HAP-1 (cell line): ENCODE measurements around the gene SYTL1.
A peak's percentile ranks its signal among the peaks of the same experiment; 100 is the strongest.

Source experiments
- DNase-seq, 2 experiments: peaks; one replicate each; pipeline ENCODE4 v3.0.0-alpha.2; 2016 to 2020; ENCODE audit warnings: low spot score in 2 of 2
- H3K27me3 ChIP-seq: fragments of 250-450 bp; sonication (Bioruptor Pico); 2 replicates; pipeline ENCODE4 v1.5.1; 2020; ENCODE audit warnings: low read depth, mild to moderate bottlenecking, moderate library complexity
- H3K36me3 ChIP-seq: fragments of 250-450 bp; sonication (Bioruptor Pico); replicated peaks from 2 replicates; pipeline ENCODE4 v1.5.1; 2020; ENCODE audit warnings: mild to moderate bottlenecking
- H3K4me1 ChIP-seq: fragments of 250-450 bp; sonication (Bioruptor Pico); 2 replicates; pipeline ENCODE4 v1.5.1; 2020; ENCODE audit warnings: mild to moderate bottlenecking
- H3K4me3 ChIP-seq: fragments of 250-450 bp; sonication (Bioruptor Pico); 2 replicates; pipeline ENCODE4 v1.5.1; 2020; ENCODE audit warnings: mild to moderate bottlenecking, moderate library complexity
- H3K9me3 ChIP-seq: fragments of 250-450 bp; sonication (Bioruptor Pico); 2 replicates; pipeline ENCODE4 v1.5.1; 2020; ENCODE audit warnings: mild to moderate bottlenecking, moderate library complexity
- in situ Hi-C: fragments of 300-500 bp; cut with MboI; formaldehyde crosslinking; loops from 3 replicates; pipeline ENCODE4 v1.14.3; 2020; ENCODE audit warnings: low sequenced_read_pairs, inconsistent platforms, mixed read lengths

SYTL1 gene

GRCh38 chr1:27330786-27331185 lies 11.0 kb upstream of the SYTL1 start:
- Histone ChIP-seq H3K36me3 (peaks cover 49% of the 10 kb centered on the region), H3K9me3 (no peaks in the 10 kb centered on the region), H3K4me3 (no peak overlapping the region), H3K4me1 (no peaks in the 10 kb centered on the region), H3K27me3 (no peaks in the 10 kb centered on the region)
- in situ Hi-C loops: no loop called here
- no peak for DNase-seq

- Histone ChIP-seq H3K9me3 (no peaks in the 10 kb centered on the region), H3K36me3 (peaks cover 45% of the 10 kb centered on the region), H3K27me3 (no peaks in the 10 kb centered on the region), H3K4me3 (no peak overlapping the region), H3K4me1 (no peaks in the 10 kb centered on the region)
- DNase-seq: no peak
- in situ Hi-C loops: no loop called here
Observed at GRCh38 chr1:27331426-27331825, 10.4 kb upstream of the SYTL1 start.

GRCh38 chr1:27331922-27332321 lies 9.9 kb upstream of the SYTL1 start:
- Histone ChIP-seq H3K9me3 (no peaks in the 10 kb centered on the region), H3K27me3 (no peaks in the 10 kb centered on the region), H3K36me3 (peaks cover 40% of the 10 kb centered on the region), H3K4me1 (no peaks in the 10 kb centered on the region), H3K4me3 (no peak overlapping the region)
- in situ Hi-C loops: no loop called here
- DNase-seq: no peak

GRCh38 chr1:27332536-27333281 lies 9.1 kb upstream of the SYTL1 start:
- no peak overlapping the region for H3K4me3 ChIP-seq
- in situ Hi-C loops: no loop called here
- DNase-seq: peak; percentile 17 to 68
- no peaks in the 10 kb centered on the region for H3K27me3 ChIP-seq
- H3K36me3 ChIP-seq: peaks cover 37% of the 10 kb centered on the region
- no peaks in the 10 kb centered on the region for H3K9me3 ChIP-seq
- no peaks in the 10 kb centered on the region for H3K4me1 ChIP-seq

DNA sequence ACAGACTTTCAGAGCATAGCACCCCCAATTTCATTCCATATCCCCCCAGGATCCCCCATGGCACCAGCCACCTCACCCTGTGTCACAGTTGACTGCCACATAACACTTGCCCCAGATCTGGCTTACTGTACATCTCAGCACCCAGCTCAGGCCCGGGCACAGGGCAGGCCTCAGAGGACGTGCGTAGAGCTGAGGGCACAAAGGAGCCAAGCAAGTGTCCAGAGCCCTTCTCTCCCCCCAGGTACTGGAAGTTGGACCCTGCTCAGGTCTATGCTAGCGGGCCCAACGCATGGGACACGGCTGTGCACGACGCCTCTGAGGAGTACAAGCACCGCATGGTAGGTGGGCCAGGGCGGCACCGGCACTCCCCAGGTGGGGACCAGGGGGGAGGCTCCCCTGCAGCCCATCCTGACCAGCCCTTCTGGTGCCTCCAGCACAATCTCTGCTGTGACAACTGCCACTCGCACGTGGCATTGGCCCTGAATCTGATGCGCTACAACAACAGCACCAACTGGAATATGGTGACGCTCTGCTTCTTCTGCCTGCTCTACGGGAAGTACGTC lies 8.0 kb upstream of the SYTL1 start:
- peaks cover 33% of the 10 kb centered on the region for H3K36me3 ChIP-seq

GRCh38 chr1:27335506-27336422 lies 6.1 kb upstream of the SYTL1 start:
- Histone ChIP-seq H3K9me3 (no peaks in the 10 kb centered on the region), H3K27me3 (no peaks in the 10 kb centered on the region), H3K4me3 (no peak overlapping the region), H3K4me1 (no peaks in the 10 kb centered on the region), H3K36me3 (peaks cover 33% of the 10 kb centered on the region)
- no peak for DNase-seq
- in situ Hi-C loops: no loop called here

More for the DNA sequence above, 8.0 kb upstream of the SYTL1 start:
- in situ Hi-C loops: no loop called here
- no peaks in the 10 kb centered on the region for H3K9me3 ChIP-seq
- DNase-seq: no peak
- H3K27me3 ChIP-seq: no peaks in the 10 kb centered on the region
- no peaks in the 10 kb centered on the region for H3K4me1 ChIP-seq
- H3K4me3 ChIP-seq: no peak overlapping the region

DNA sequence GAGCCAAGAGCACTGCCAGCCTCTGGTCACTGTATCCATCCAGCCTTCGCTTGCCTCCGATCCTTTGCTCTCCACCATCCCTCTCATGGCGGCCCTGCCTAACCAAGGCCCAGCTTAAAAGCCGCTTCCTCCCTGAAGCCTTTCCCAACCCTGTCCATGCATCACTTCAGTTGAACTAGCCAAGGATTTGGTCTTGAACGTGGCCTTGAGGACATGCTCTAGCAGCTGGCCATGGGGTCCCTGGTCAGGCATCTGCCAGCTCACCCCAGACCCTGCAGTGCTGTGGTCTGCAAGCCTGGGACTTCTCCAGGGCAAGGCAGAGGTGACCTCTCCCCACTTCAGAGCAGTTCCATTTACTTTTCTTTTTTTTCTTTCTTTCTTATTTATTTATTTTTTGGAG lies 5.1 kb upstream of the SYTL1 start:
- in situ Hi-C loops: no loop called here

DNA sequence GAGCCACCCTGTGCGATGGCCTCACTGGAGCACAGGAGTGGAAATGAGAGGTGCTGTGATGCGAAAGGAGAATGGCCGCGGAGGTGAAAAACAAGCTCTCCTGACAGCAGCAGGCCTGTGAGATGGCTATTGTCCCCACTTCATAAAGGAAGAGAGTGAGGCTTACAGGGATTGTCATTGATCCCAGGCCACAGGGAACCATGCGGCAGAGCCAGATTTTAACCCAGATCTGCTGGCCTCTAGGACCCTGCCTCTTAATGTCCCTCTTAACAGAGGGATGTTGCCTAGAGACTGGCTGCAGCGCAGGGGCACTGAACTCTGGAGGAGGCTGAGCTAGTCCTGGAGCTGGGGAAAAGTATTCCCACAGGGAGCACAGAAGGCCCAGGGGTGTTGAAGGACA lies 3.1 kb upstream of the SYTL1 start:
- no peaks in the 10 kb centered on the region for H3K9me3 ChIP-seq
- H3K4me1 ChIP-seq: no peaks in the 10 kb centered on the region
- no peak for DNase-seq
- no peaks in the 10 kb centered on the region for H3K27me3 ChIP-seq
- in situ Hi-C loops: no loop called here
- peaks cover 16% of the 10 kb centered on the region for H3K36me3 ChIP-seq
- no peak overlapping the region for H3K4me3 ChIP-seq

More for the DNA sequence above, 5.1 kb upstream of the SYTL1 start:
- Histone ChIP-seq H3K4me1 (no peaks in the 10 kb centered on the region), H3K27me3 (no peaks in the 10 kb centered on the region), H3K9me3 (no peaks in the 10 kb centered on the region), H3K36me3 (peaks cover 33% of the 10 kb centered on the region), H3K4me3 (no peak overlapping the region)
- no peak for DNase-seq

GRCh38 chr1:27339213-27339612 lies 2.6 kb upstream of the SYTL1 start:
- Histone ChIP-seq H3K9me3 (no peaks in the 10 kb centered on the region), H3K4me3 (no peak overlapping the region), H3K27me3 (no peaks in the 10 kb centered on the region), H3K36me3 (peaks cover 12% of the 10 kb centered on the region), H3K4me1 (no peaks in the 10 kb centered on the region)
- DNase-seq: no peak
- in situ Hi-C loops: no loop called here

DNA sequence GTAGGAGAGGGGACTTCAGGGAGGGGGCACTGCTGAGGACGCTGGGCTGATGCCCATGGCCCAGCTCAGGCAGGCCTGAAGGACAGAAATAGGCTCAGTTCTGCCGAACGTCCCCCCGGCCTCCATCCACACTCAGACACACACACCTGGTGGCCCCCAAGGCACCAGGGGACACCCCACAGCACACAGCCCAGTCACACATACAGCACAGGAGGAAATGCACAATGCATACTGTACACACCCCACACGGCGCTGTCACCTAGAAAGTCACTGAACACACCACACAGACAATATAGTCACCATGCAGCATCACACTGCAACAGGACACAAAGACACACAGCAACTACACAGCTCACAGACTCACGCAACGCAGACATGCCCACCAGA lies 562 bp downstream of the SYTL1 start:
- no peak for DNase-seq
- H3K4me1 ChIP-seq: no peaks in the 10 kb centered on the region
- in situ Hi-C loops: no loop called here
- H3K9me3 ChIP-seq: no peaks in the 10 kb centered on the region
- no peaks in the 10 kb centered on the region for H3K27me3 ChIP-seq
- no peaks in the 10 kb centered on the region for H3K36me3 ChIP-seq
- no peak overlapping the region for H3K4me3 ChIP-seq

DNA sequence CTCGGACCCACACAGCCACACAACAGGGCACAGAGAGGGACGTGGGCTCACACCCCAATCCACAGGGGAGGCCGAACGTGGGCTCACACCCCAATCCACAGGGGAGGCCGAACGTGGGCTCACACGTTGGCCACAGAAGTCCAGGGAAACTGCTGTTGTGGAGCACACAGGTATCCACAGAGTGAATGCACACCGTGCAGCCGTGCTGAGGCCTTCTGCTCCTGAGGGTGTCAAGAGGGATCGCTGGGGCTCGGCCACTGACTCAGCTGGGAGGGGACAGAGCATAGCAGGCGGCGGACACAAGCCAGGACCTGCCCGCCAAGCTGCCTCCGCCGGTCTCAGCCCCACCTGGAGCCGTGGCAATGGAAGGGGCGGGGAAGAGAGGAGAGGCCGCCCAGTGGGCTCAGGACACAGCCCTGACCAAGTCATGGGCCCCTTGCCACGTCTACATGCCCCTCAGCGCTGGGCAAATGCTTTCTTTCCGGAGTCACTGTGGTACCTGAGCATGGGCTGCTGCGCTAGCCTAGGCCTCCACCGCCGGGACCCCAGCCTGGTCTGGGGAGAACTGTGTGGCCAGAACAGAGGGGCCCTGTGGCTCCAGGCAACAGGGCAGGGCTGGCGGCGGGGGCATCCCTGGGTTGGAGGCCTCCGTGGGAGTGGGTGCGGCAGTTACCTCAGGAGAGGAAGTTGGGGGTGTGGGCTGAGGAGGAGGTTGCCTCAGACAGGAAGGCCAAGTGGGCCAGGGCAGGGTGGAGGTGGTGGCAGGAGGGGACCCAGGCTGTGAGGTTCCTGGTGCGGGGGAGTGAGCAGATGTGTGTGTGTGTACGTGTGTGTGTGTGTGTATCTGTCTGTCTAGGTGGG lies 1.2 kb downstream of the SYTL1 start:
- DNase-seq: no peak
- no peaks in the 10 kb centered on the region for H3K27me3 ChIP-seq
- no peaks in the 10 kb centered on the region for H3K9me3 ChIP-seq
- in situ Hi-C loops: no loop called here
- no peaks in the 10 kb centered on the region for H3K4me1 ChIP-seq
- H3K4me3 ChIP-seq: no peak overlapping the region
- no peaks in the 10 kb centered on the region for H3K36me3 ChIP-seq

GRCh38 chr1:27343639-27344025 lies 1.8 kb downstream of the SYTL1 start:
- no peak for DNase-seq
- Histone ChIP-seq H3K9me3 (no peaks in the 10 kb centered on the region), H3K36me3 (no peaks in the 10 kb centered on the region), H3K4me1 (no peaks in the 10 kb centered on the region), H3K4me3 (no peak overlapping the region), H3K27me3 (no peaks in the 10 kb centered on the region)
- in situ Hi-C loops: no loop called here

- Histone ChIP-seq H3K27me3 (no peaks in the 10 kb centered on the region), H3K4me1 (no peaks in the 10 kb centered on the region), H3K4me3 (no peak overlapping the region), H3K9me3 (no peaks in the 10 kb centered on the region), H3K36me3 (no peaks in the 10 kb centered on the region)
- in situ Hi-C loops: no loop called here
- DNase-seq: no peak
Observed at GRCh38 chr1:27345272-27345671, 3.5 kb downstream of the SYTL1 start.
